K562 (cell line): ENCODE measurements around the gene HDAC3. TPM values are rescaled to one million over a fixed set of nuclear protein-coding genes. Genes with fewer than 3 reads are reported as not detected.
A peak's percentile ranks its signal among the peaks of the same experiment; 100 is the strongest.

Source experiments
- BCOR ChIP-seq: fragments of 450-650 bp; IDR thresholded peaks from 2 replicates; pipeline ENCODE4 v1.6.1; 2016
- CBX8 ChIP-seq: fragments of 200-600 bp; sonication (generic); IDR thresholded peaks from 2 replicates; pipeline ENCODE4 v1.6.1; 2012; ENCODE audit warnings: borderline replicate concordance, mixed run types, low read depth, mild to moderate bottlenecking, moderate library complexity, mixed read lengths, low read length, control low read depth, inconsistent platforms; ENCODE audit not compliant: poor library complexity, severe bottlenecking; ENCODE audit errors: extremely low read depth
- CTCFL ChIP-seq: IDR thresholded peaks from 2 replicates; pipeline ENCODE4 v1.6.1; 2011; ENCODE audit warnings: borderline replicate concordance, low read depth, mild to moderate bottlenecking, moderate library complexity, low read length; ENCODE audit not compliant: insufficient read depth, poor library complexity, severe bottlenecking
- EGR1 ChIP-seq: fragments of 450-650 bp; conservative IDR thresholded peaks from 2 replicates; pipeline ENCODE4 v1.6.1; 2017; ENCODE audit warnings: mild to moderate bottlenecking
- FOXO4 ChIP-seq: fragments of 450-650 bp; formaldehyde crosslinking; IDR thresholded peaks from 2 replicates; pipeline ENCODE4 v1.4.0; 2020; ENCODE audit warnings: mild to moderate bottlenecking, moderate library complexity
- GTF2F1 ChIP-seq: IDR thresholded peaks from 2 replicates; pipeline ENCODE4 v1.6.1; 2011; ENCODE audit warnings: low read depth, low read length, improper control_type of control experiment
- HDAC1 ChIP-seq, 2 experiments: fragments of 450-650 bp; IDR thresholded peaks; 2 replicates each; pipeline ENCODE4 v1.6.1; 2016 to 2017; ENCODE audit warnings: inconsistent platforms in 1 of 2, mild to moderate bottlenecking in 1 of 2, moderate library complexity in 1 of 2
- L3MBTL2 ChIP-seq: fragments of 450-650 bp; IDR thresholded peaks from 2 replicates; pipeline ENCODE4 v1.6.1; 2016; ENCODE audit warnings: mild to moderate bottlenecking, moderate library complexity
- MTA3 ChIP-seq: fragments of 450-650 bp; formaldehyde crosslinking; IDR thresholded peaks from 2 replicates; pipeline ENCODE4 v1.6.1; 2017; ENCODE audit warnings: mild to moderate bottlenecking, borderline replicate concordance
- RBFOX2 ChIP-seq: fragments of 200-400 bp; formaldehyde crosslinking; IDR thresholded peaks from 2 replicates; pipeline ENCODE4 v1.6.1; 2017; ENCODE audit warnings: low read depth, mild to moderate bottlenecking, low read length, moderate library complexity
- RBM34 ChIP-seq: fragments of 200-400 bp; formaldehyde crosslinking; IDR thresholded peaks from 2 replicates; pipeline ENCODE4 v1.6.1; 2018; ENCODE audit warnings: low read length, borderline replicate concordance; ENCODE audit not compliant: insufficient read depth
- SMARCA4 ChIP-seq: fragments of 450-650 bp; IDR thresholded peaks from 2 replicates; pipeline ENCODE4 v1.6.1; 2016
- TBP ChIP-seq: optimal IDR thresholded peaks from 2 replicates; pipeline ENCODE3; 2011; ENCODE audit warnings: low read depth, low read length, improper control_type of control experiment
- TFE3 ChIP-seq: fragments of 450-650 bp; formaldehyde crosslinking; IDR thresholded peaks from 2 replicates; pipeline ENCODE4 v1.4.0; 2020; ENCODE audit warnings: mild to moderate bottlenecking, mixed read lengths
- THRAP3 ChIP-seq: fragments of 450-650 bp; IDR thresholded peaks from 2 replicates; pipeline ENCODE4 v1.6.1; 2016; ENCODE audit warnings: mild to moderate bottlenecking, inconsistent platforms, borderline replicate concordance
- ZNF124 ChIP-seq: sonication (generic); formaldehyde crosslinking; IDR thresholded peaks from 2 replicates; pipeline ENCODE4 v1.8.1; 2022; ENCODE audit warnings: missing genetic modification reagents
- ZNF23 ChIP-seq: fragments of 250-450 bp; sonication (Bioruptor Pico); IDR thresholded peaks from 2 replicates; pipeline ENCODE4 v1.4.0; 2020; ENCODE audit warnings: mild to moderate bottlenecking
- ZNF280A ChIP-seq: fragments of 450-650 bp; IDR thresholded peaks from 2 replicates; pipeline ENCODE4 v1.6.1; 2018; ENCODE audit warnings: mild to moderate bottlenecking, low read depth; ENCODE audit not compliant: partially characterized antibody
- ZNF551 ChIP-seq: fragments of 250-450 bp; sonication (Bioruptor Pico); IDR thresholded peaks from 2 replicates; pipeline ENCODE4 v1.5.0; 2021; ENCODE audit warnings: mild to moderate bottlenecking, moderate library complexity
- ZNF740 ChIP-seq, 3 experiments: fragments of 200-800 bp in 1 of 3; sonication (Bioruptor generic) in 1 of 3; sonication (generic) in 1 of 3; formaldehyde crosslinking in 1 of 3; IDR thresholded peaks; 2 replicates each; pipeline versions ENCODE4 v1.6.1 to v1.8.0; 2016 to 2022; ENCODE audit warnings: mild to moderate bottlenecking in 2 of 3, missing compliant biosample characterization in 2 of 3, missing genetic modification characterization in 2 of 3, missing genetic modification reagents in 1 of 3
- polyA plus RNA-seq, 8 experiments: library from polyadenylated mRNA; depleted of rRNA in 4 of 8; stranded (reverse) in 5 of 8; unstranded in 3 of 8; fragments of >200 nt; fragmentation: Nextera tagmentation in 2 of 8; fragmentation: Illumina TruSeq in 1 of 8; extraction: Ambion mirVana in 2 of 8; extraction: Trizol in 1 of 8; gene quantifications; 2 replicates each; pipeline versions ENCODE4 v1.2.1 to v1.2.3, GENCODE V29; 2011 to 2014; ENCODE audit warnings: inconsistent platforms in 1 of 8, missing spikeins in 1 of 8
- total RNA-seq, 7 experiments: library from RNA; depleted of rRNA in 6 of 7; stranded (reverse); fragments of >200 nt in 6 of 7; fragmentation: Illumina TruSeq in 2 of 7; extraction: Trizol in 2 of 7; gene quantifications; 2 replicates each; pipeline versions ENCODE4 v1.2.1 to v1.2.3, GENCODE V29; 2011 to 2021; ENCODE audit warnings: low replicate concordance in 1 of 7

The HDAC3 gene
- total and polyA plus RNA-seq, 9 of the 15 experiments (the other 6 are each of a cell fraction or from before 2014, with no cell fraction given), result 89.7 to 191 (median 119) TPM

- TF ChIP-seq CTCFL, result no peak
- TF ChIP-seq THRAP3, result no peak
- peak; percentile 78 for TF ChIP-seq ZNF740 (CRISPR knock-in tag; IDR thresholded peaks at IDR 0.05)
- TF ChIP-seq ZNF740 (tag; IDR thresholded peaks at IDR 0.05), result no peak
- no peak for TF ChIP-seq RBM34
- no peak for TF ChIP-seq SMARCA4
- no peak for TF ChIP-seq ZNF124 (CRISPR knock-in tag)
- TF ChIP-seq RBFOX2, result peak; percentile 68
- no peak for TF ChIP-seq CBX8
- no peak for TF ChIP-seq GTF2F1
- TF ChIP-seq L3MBTL2, result peak; percentile 32
- no peak for TF ChIP-seq ZNF280A
- TF ChIP-seq TFE3 (CRISPR knock-in tag), result no peak
- 0 out of 4 replicates have a peak, but pooled peaks of 1 of the 2 experiments have one; percentile 26 for TF ChIP-seq HDAC1 (IDR thresholded peaks at IDR 0.05)
- TF ChIP-seq BCOR, result no peak
- TF ChIP-seq EGR1, result 0 out of 2 replicates have a peak, but pooled peaks have one; percentile 21
- no peak for TF ChIP-seq MTA3
- TF ChIP-seq FOXO4 (CRISPR knock-in tag), result no peak
- no peak for TF ChIP-seq ZNF551
- TF ChIP-seq ZNF23 (CRISPR knock-in tag), result no peak
- TF ChIP-seq TBP, result no peak
Measured at GRCh38 chr5:141637123-141637766, 596 bp upstream of the HDAC3 start (continued).
